GM19099 (cell line): ENCODE results near the gene BBC3.
A peak's percentile ranks its signal among the peaks of the same experiment; 100 is the strongest.

ENCODE experiments used
- POLR2A ChIP-seq: IDR thresholded peaks from 3 replicates; pipeline ENCODE4 v1.6.1; 2011; ENCODE audit warnings: low read depth; ENCODE audit not compliant: insufficient read length; ENCODE audit errors: extremely low read depth

Gene BBC3

GRCh38 chr19:47240556-47240955, 9.6 kb upstream of the BBC3 start:
- no peak for TF ChIP-seq POLR2A

GRCh38 chr19:47239610-47240296, 8.8 kb upstream of the BBC3 start:
- TF ChIP-seq POLR2A, result no peak

GRCh38 chr19:47239152-47239551, 8.2 kb upstream of the BBC3 start:
- TF ChIP-seq POLR2A, result no peak

- TF ChIP-seq POLR2A, result no peak
These were observed 5.2 kb upstream of the BBC3 start for GRCh38 chr19:47236072-47236675.

- TF ChIP-seq POLR2A, result no peak
These were observed 1.6 kb upstream of the BBC3 start for GRCh38 chr19:47232422-47233211.

GRCh38 chr19:47231215-47232054, 436 bp upstream of the BBC3 start:
- peak; percentile 73 for TF ChIP-seq POLR2A

GRCh38 chr19:47230054-47230920, 712 bp downstream of the BBC3 start:
- peak; percentile 15 for TF ChIP-seq POLR2A

- peak; percentile 11 for TF ChIP-seq POLR2A
These were observed 1.3 kb downstream of the BBC3 start for GRCh38 chr19:47229676-47230053.

GRCh38 chr19:47228937-47229675, 1.9 kb downstream of the BBC3 start:
- no peak for TF ChIP-seq POLR2A

GRCh38 chr19:47228168-47228936, 2.6 kb downstream of the BBC3 start:
- peak; percentile 8 for TF ChIP-seq POLR2A

GRCh38 chr19:47227352-47228167, 3.4 kb downstream of the BBC3 start:
- TF ChIP-seq POLR2A, result peak; percentile 64
